ENCODE measurements around the gene RNF208.
"Not testable (repeated sequence)": the region's sequence is repeated elsewhere in the genome, so short reads cannot be mapped to it uniquely, and the experiment has no call there.

RNF208 gene

DNA sequence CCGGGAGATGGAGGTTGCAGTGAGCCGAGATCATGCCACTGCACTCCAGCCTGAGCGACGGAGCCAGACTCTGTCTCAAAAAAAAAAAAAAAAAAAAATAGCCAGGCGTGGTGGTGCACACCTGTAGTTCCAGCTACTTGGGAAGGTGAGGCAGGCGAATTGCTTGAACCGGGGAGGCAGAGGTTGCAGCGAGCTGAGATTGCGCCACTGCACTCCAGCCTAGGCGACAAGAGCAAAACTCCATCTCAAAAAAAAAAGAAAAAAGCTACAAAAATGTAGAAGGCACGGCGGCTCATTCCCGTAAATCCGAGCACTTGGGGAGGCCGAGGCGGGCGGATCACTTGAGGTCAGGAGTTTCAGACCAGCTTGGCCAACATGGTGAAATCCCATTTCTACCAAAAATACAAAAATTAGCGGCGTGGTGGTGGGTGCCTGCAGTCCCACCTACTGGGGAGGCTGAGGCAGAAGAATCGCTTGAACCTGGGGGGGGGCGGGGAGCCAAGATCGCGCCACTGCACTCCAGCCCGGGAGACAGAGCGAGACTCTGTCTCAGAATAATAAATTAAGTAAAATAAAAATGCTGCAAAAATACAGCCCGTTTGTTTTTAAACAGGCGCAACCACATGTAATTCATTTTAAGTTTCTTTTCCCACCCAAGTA, 17.6 kb upstream of the RNF208 start:
- Histone ChIP-seq H3K27ac (ENCODE audit: extremely low read depth, low read depth, low read length) (peak overlapping the region; percentile 93), H3K4me3 (ENCODE audit: low read depth, low read length) (peak overlapping the region; percentile 68), H3K36me3 (ENCODE audit: control insufficient read depth in 2 of 2, insufficient read depth in 1 of 2, low read length in 2 of 2) (peaks cover 0 to 32% of the 10 kb centered on the region in 2 experiments; a peak in 1 of 3 replicates)
- ChIA-PET CTCF (interaction anchor here (0.6 to 1.7 kb wide), 11 partner anchors 9 to 287 kb away, joined by 3 to 11 read pairs (median 3); partner anchors contain the start of genes NELFB and RNF224), POLR2A (interaction anchor here (0.7 to 11.5 kb wide), 29 partner anchors 14 to 449 kb away, joined by 3 to 336 read pairs (median 9); partner anchors contain the start of genes ANAPC2, CYSRT1, EXD3 and FUT7)
- H3K4me1 ChIP-seq (ENCODE audit: control insufficient read depth, insufficient read depth, low read length); H3K9me3 ChIP-seq (ENCODE audit: control insufficient read depth, insufficient read depth, low read depth, low read length): not testable (repeated sequence)
- TF ChIP-seq KLF7 (tag by site-specific recombination; IDR thresholded peaks at IDR 0.05; ENCODE audit: borderline replicate concordance) (0 out of 2 replicates have a peak, but pooled peaks have one; percentile 11), ZBTB6 (tag by site-specific recombination; IDR thresholded peaks at IDR 0.05) (peak; percentile 30; the same call in 1 of the 2 replicates)

DNA sequence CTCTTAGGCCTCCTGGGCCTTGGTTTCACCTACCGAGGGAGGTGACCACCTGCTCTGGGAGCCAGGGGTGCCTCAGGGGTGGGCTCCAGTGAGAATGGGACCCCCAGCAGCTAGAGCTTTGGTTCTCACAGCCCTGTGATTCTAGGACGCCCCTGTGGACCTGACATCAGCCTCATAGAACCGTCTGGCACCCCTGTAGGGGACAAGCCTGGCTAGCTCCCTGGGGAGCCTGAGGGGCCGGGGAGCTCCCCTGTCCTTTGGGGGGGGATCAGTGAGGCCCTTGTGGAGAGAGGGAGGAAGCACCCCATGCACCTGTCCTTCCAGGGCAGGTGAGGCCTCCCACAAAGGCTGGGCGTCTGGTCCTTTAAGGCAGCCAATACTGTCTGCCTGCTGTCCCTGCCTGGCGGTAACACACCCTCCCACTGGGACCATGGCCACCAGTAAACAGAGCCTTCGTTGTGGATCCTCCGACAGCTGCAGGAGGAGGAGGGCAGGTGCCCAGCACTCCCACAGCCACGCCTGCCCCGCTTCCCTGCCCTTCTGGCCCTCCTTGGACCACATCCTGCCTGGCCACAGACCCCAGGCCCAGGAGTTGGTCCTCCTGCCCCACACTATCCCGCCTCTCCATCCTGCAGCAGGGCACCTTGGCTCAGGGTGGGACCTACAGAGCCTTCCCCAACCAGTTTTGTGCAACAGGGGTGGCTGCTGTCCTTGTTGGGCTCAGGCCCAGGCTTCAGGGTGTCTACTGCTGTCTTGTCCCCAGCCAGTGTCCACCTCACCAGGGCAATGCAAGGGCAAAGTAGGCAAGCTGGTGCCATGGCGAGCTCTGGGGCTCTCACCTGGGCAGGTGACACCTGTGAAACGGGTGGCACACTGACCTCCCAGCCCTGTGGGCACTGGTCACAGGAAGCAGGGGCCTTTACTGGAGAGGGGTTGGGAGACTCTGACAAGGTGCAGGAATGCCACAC, 16.0 kb upstream of the RNF208 start:
- Histone ChIP-seq H3K9me3 (ENCODE audit: control insufficient read depth, insufficient read depth, low read depth, low read length) (no peaks in the 10 kb centered on the region), H3K27ac (ENCODE audit: extremely low read depth, low read depth, low read length) (no peak overlapping the region), H3K4me1 (ENCODE audit: control insufficient read depth, insufficient read depth, low read length) (peaks cover 3% of the 10 kb centered on the region; the same call in 1 of the 2 replicates), H3K4me3 (ENCODE audit: low read depth, low read length) (no peak overlapping the region), H3K36me3 (ENCODE audit: control insufficient read depth in 2 of 2, insufficient read depth in 1 of 2, low read length in 2 of 2) (peaks cover 0 to 22% of the 10 kb centered on the region in 2 experiments; a peak in 1 of 3 replicates)
- CTCF ChIA-PET: interaction anchor here (0.5 to 3.4 kb wide), 31 partner anchors 8 to 303 kb away, joined by 3 to 45 read pairs (median 5); partner anchors contain the start of genes ANAPC2, NELFB, RNF224 and SSNA1
- POLR2A ChIA-PET: interaction anchor here (1.2 to 11.5 kb wide), 4 partner anchors 14 to 40 kb away, joined by 3 to 336 read pairs (median 168); partner anchors contain the start of genes CYSRT1, NELFB, RNF208 and RNF224
- TF ChIP-seq ZNF146 (tag by site-specific recombination; IDR thresholded peaks at IDR 0.05) (no peak), KLF1 (tag by site-specific recombination; IDR thresholded peaks at IDR 0.05) (peak; percentile 35; the same call in 1 of the 2 replicates), ZBTB48 (tag by site-specific recombination; IDR thresholded peaks at IDR 0.05) (no peak), MYNN (tag by site-specific recombination; IDR thresholded peaks at IDR 0.05; ENCODE audit: borderline replicate concordance) (no peak), ZBTB44 (tag by site-specific recombination; IDR thresholded peaks at IDR 0.05) (no peak), ZNF777 (tag by site-specific recombination; IDR thresholded peaks at IDR 0.05; ENCODE audit: borderline replicate concordance) (no peak), ZNF521 (tag by site-specific recombination; IDR thresholded peaks at IDR 0.05) (no peak), ZNF548 (tag by site-specific recombination; IDR thresholded peaks at IDR 0.05) (no peak), ZNF549 (tag by site-specific recombination; IDR thresholded peaks at IDR 0.05) (no peak), ATF2 (tag by site-specific recombination; IDR thresholded peaks at IDR 0.05; ENCODE audit: low read depth) (no peak), ZBTB20 (tag by site-specific recombination; IDR thresholded peaks at IDR 0.05) (no peak), ZSCAN16 (tag by site-specific recombination; IDR thresholded peaks at IDR 0.05) (peak; percentile 95), CTCF (tag by site-specific recombination; IDR thresholded peaks at IDR 0.05) (no peak), ZNF211 (tag by site-specific recombination; IDR thresholded peaks at IDR 0.05; ENCODE audit: low read depth) (no peak)
- TF ChIP-seq, protein P1, sequence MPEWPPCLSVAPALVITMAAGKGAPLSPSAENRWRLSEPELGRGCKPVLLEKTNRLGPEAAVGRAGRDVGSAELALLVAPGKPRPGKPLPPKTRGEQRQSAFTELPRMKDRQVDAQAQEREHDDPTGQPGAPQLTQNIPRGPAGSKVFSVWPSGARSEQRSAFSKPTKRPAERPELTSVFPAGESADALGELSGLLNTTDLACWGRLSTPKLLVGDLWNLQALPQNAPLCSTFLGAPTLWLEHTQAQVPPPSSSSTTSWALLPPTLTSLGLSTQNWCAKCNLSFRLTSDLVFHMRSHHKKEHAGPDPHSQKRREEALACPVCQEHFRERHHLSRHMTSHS (tag by site-specific recombination; IDR thresholded peaks at IDR 0.05): no peak
- TF ChIP-seq, protein P2, sequence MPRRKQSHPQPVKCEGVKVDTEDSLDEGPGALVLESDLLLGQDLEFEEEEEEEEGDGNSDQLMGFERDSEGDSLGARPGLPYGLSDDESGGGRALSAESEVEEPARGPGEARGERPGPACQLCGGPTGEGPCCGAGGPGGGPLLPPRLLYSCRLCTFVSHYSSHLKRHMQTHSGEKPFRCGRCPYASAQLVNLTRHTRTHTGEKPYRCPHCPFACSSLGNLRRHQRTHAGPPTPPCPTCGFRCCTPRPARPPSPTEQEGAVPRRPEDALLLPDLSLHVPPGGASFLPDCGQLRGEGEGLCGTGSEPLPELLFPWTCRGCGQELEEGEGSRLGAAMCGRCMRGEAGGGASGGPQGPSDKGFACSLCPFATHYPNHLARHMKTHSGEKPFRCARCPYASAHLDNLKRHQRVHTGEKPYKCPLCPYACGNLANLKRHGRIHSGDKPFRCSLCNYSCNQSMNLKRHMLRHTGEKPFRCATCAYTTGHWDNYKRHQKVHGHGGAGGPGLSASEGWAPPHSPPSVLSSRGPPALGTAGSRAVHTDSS (tag by site-specific recombination; IDR thresholded peaks at IDR 0.05): no peak
- TF ChIP-seq, protein P3, sequence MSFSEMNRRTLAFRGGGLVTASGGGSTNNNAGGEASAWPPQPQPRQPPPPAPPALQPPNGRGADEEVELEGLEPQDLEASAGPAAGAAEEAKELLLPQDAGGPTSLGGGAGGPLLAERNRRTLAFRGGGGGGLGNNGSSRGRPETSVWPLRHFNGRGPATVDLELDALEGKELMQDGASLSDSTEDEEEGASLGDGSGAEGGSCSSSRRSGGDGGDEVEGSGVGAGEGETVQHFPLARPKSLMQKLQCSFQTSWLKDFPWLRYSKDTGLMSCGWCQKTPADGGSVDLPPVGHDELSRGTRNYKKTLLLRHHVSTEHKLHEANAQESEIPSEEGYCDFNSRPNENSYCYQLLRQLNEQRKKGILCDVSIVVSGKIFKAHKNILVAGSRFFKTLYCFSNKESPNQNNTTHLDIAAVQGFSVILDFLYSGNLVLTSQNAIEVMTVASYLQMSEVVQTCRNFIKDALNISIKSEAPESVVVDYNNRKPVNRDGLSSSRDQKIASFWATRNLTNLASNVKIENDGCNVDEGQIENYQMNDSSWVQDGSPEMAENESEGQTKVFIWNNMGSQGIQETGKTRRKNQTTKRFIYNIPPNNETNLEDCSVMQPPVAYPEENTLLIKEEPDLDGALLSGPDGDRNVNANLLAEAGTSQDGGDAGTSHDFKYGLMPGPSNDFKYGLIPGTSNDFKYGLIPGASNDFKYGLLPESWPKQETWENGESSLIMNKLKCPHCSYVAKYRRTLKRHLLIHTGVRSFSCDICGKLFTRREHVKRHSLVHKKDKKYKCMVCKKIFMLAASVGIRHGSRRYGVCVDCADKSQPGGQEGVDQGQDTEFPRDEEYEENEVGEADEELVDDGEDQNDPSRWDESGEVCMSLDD (tag by site-specific recombination; IDR thresholded peaks at IDR 0.05): no peak

All from HEK293 (cell line).